Dermis blood vessel endothelial cell (primary cell): ENCODE data around the gene SLC20A1. TPM values are rescaled to one million over a fixed set of nuclear protein-coding genes. Genes with fewer than 3 reads are reported as not detected.

ENCODE experiments used
- DNase-seq: peaks from one replicate; pipeline ENCODE4 v3.0.0; 2010
- total RNA-seq: library from RNA; depleted of rRNA; stranded (reverse); fragments of >200 nt; gene quantifications from 2 replicates; pipeline ENCODE4 v1.2.3, GENCODE V29; 2014

The SLC20A1 gene
- total RNA-seq, 1 donor from 2014 or later = 31.1 TPM

- DNase-seq = no peak
Observed at GRCh38 chr2:112625474-112626114, 20.1 kb upstream of the SLC20A1 start.

DNA sequence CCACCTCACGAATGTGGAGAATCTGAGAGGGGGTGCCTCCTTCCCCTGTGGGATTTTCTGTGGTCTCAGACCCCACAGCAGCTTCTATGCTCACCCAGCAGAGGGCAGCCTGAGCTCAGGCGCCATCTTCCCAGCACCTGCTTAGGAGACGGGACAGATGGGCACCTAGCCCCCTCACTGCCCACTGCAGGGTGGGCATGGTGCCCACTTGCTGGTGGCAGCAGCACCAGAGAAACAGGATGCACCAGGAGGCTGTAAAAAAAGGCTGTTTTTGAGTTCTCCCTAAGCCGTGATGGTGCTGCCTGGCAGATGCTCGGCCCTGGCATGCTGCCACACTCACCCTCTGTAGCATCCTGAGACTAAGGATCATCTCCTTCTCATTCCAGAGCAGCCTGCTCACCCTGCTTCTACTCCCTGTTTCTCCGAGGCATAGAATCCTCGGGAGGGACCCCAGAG lies 19.1 kb upstream of the SLC20A1 start:
- peak; percentile 86 for DNase-seq

- peak; percentile 97 for DNase-seq
Observed at GRCh38 chr2:112627060-112628040, 18.4 kb upstream of the SLC20A1 start.

GRCh38 chr2:112629224-112629623 lies 16.5 kb upstream of the SLC20A1 start:
- DNase-seq = no peak

- DNase-seq = no peak
Observed at GRCh38 chr2:112629823-112630222, 15.9 kb upstream of the SLC20A1 start.

DNA sequence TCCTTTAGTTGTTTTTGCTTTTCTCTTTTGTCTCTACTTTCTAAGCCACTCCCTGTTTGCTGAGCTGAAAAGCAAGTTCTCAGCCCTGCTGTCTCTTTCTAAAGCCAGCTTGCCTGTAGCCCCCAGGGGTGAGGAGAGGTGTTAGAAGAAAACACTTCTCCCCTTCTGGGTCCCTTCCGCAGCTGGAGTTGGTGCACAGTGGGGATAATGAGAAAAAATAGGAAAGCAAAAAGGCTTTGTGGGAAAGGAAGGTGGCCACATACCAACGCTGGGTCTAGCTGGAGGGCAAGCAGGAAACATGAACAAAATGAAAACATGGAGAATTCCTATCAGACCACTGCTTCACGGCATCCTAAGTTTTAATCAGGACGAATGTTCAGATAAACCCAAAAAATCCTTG lies 15.5 kb upstream of the SLC20A1 start:
- no peak for DNase-seq

- no peak for DNase-seq
Observed at GRCh38 chr2:112633708-112634107, 12.0 kb upstream of the SLC20A1 start.

GRCh38 chr2:112634153-112634873 lies 11.4 kb upstream of the SLC20A1 start:
- no peak for DNase-seq

DNA sequence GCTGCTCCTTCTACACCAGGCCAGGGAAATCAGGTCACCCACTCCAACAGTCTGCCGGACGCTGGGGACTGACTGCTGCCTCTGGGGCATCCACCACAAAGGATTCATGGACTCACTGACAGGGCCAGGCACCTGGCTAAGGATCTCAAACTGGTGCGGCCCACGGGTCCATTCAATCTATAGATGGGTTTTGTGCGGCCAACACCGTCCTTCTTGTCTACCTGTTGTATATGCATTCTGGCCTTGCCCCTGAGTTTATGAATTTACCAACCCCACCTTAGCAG lies 10.9 kb upstream of the SLC20A1 start:
- DNase-seq = no peak

DNA sequence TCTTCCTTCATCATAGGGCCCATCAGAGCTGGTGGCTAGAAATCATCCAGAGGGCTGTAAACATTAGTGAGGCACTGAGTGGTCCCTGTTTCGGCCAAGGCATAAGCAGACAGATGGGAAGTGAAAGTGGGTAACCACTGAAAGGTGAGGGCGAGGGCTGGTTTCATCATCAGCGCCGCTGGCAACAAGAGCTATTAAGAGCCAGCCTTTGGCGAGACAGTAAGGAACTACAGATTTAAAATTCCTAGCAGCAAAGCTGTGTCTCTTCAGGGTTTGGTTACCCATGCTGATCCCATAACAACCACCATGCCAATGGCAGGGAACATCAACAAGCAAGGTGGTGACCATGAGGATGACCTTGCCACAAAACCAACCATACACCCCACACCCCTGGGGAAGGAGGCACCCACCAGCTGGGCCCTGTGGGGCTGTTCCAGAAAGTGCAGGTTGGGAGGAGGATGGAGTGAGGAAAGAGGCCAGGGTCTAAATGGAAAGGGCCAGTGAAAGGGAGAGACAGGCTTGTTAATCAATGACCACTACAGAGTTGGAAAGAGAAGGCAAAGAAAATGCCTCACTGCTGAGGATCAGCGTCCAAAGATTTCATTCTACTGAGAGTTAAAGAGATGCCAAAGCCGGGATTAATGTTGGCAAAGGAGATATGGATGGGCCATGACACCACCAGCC lies 9.0 kb upstream of the SLC20A1 start:
- no peak for DNase-seq

- no peak for DNase-seq
Observed at GRCh38 chr2:112637289-112637660, 8.5 kb upstream of the SLC20A1 start.

DNA sequence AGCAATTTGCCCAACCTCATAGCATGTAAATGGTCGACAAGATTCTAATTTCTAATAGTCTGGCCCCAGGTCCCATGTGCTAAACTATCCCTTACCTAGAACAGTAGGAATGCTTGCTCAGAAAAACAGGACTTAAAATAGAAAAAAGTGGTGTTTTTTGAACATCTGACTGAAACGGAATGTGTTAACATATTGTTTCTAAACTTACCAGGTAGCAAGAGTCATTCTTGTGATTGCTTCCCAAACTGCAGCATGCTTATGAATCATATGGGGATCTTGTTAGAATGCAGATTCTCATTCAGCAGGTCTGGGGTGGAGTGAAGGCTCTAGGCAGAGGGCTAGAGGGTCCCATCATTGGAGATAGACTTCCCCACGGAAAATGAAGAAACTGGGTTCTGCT lies 5.8 kb upstream of the SLC20A1 start:
- DNase-seq = no peak

- DNase-seq = no peak
Observed at GRCh38 chr2:112640467-112640799, 5.3 kb upstream of the SLC20A1 start.

DNA sequence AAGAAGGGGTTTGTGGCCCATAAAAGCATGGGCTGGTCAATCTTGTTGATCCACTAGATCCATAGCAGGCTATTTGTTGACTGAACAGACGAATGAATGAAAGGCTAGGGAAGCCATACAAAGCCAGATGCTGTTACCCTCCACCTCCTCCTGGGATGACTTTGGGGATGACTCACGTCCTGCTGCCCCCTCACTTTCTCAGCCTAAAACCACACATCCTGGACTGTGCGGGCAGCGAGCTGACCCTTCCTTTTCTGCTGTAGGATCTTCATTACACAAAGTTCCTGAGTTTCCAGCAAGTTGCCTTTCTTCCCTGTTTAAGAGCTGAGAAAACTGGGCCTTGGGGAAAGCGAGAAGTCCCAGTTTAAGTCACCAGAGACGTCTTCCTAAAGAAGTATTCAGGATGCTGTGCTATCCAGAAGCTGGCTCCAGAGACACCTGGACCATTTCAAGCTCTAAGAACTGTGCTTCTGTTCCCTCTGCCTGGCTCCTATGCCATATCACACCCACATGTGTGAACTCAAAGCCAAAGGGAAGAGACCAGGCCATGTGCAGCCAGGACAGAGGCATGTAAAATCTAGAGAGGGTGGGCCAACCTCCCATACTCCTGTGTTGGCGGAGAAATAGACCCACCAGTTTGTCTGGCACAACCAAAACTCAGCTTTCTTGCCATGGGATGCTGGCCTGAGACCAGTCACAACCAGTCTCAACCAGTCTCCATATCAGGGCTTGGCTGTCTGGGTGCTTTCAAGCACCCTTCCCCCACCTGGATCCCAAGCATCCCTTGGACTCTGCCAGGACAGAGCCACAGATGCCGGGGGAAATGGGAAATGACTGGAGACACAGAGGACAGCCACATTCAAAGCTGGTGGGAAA lies 4.7 kb upstream of the SLC20A1 start:
- DNase-seq = peak; percentile 72

GRCh38 chr2:112641701-112642100 lies 4.0 kb upstream of the SLC20A1 start:
- no peak for DNase-seq

DNA sequence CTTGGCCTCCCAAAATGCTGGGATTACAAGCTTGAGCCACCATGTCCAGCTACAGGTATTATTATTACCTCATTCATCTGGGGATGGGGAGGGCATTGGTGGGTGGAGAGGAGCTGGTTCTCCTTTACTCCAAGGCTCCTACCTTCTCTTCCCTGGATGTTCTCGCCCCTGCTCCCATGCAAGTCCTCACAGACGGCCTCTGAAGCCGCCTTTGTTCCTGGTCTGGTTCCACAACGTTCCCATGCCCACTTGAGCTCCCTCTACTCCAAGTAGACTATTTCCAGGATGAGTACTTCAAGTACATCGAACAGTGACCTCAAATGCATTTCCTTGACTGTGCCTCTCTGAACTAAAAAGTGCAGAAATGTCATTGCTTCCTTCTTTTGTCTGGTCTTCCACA lies 3.2 kb upstream of the SLC20A1 start:
- DNase-seq = no peak

DNA sequence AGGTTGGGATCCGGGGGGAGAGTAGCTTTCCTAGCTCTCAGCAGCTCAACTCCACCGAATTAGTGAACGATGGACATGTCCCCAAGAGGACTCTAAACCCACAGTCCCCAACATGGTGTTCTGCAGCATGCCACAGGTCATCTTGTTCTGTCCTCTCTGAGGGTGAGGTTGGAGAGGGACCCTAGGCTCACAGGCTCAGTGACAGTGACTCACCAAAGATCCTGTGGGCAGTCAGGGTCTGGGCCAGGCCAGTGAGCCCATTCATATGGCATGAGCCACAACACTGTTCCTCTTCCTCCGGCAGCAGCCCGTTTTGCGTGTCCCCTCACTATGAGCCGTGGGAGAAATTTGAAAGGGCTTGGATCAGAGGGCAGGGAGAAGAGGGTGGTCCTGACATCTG lies 2.8 kb upstream of the SLC20A1 start:
- peak; percentile 37 for DNase-seq

- DNase-seq = no peak
Observed at GRCh38 chr2:112643488-112643887, 2.3 kb upstream of the SLC20A1 start.

DNA sequence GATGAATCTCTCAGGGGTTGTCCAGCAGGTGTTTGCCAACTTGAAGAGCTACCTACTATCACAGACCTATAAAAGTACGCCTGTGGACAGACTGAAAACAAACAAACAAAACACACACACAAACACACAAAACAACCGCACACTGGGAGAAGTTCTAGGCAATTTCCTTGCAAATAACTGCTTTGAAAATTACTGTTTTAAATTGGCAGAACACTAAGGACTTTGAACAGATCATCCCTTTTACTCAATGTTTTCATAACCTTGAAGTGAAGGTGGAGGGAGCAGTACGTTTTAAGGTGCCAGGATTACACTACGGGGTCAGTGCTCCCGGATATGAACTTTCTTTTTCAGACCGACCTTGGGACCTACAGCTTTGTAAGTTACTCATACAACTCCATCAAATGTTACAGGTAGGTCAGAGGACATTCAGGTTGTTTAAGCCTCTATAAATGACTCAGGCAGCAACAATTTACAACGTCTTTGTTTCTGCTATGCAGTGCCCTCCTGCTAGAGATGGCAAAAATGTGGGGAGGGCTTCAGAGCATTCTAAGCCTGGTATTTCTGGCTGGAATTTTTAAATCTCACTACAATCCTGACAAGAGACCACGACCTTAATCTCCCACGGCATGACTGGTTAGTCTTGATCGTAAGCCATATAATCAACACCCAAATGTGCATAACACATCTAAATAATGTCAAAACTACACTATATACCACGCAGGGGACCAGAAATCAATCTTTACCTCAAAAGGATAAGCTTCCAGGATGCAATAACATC lies 1.4 kb upstream of the SLC20A1 start:
- peak; percentile 54 for DNase-seq

- DNase-seq = peak; percentile 64
Observed at GRCh38 chr2:112644933-112645309, 818 bp upstream of the SLC20A1 start.

GRCh38 chr2:112646102-112646719 lies 472 bp downstream of the SLC20A1 start:
- DNase-seq = peak; percentile 50
